ENCODE data around the gene ZNF385C.
A peak's percentile ranks its signal among the peaks of the same experiment; 100 is the strongest.

ZNF385C gene

GRCh38 chr17:42072323-42073187 is 25.7 kb downstream of the ZNF385C start:
- no peak for DNase-seq

GRCh38 chr17:42071810-42072209 is 26.5 kb downstream of the ZNF385C start:
- no peak for DNase-seq

- DNase-seq, result no peak
Observed at GRCh38 chr17:42068979-42069378, 29.3 kb downstream of the ZNF385C start.

GRCh38 chr17:42067371-42068091 is 30.7 kb downstream of the ZNF385C start:
- DNase-seq, result no peak

GRCh38 chr17:42065201-42065600 is 33.1 kb downstream of the ZNF385C start:
- DNase-seq, result no peak

GRCh38 chr17:42062681-42063080 is 35.6 kb downstream of the ZNF385C start:
- DNase-seq, result no peak

- DNase-seq, result no peak
Observed at GRCh38 chr17:42061646-42062487, 36.4 kb downstream of the ZNF385C start.

- DNase-seq, result no peak
Observed at GRCh38 chr17:42060231-42060630, 38.0 kb downstream of the ZNF385C start.

- DNase-seq, result no peak
Observed at GRCh38 chr17:42059815-42060214, 38.5 kb downstream of the ZNF385C start.

- no peak for DNase-seq
Observed at GRCh38 chr17:42058063-42058462, 40.2 kb downstream of the ZNF385C start.

GRCh38 chr17:42056635-42057034 is 41.6 kb downstream of the ZNF385C start:
- DNase-seq, result no peak

GRCh38 chr17:42055496-42055895 is 42.8 kb downstream of the ZNF385C start:
- no peak for DNase-seq

GRCh38 chr17:42055027-42055426 is 43.2 kb downstream of the ZNF385C start:
- no peak for DNase-seq

- DNase-seq, result no peak
Observed at GRCh38 chr17:42053731-42054500, 44.4 kb downstream of the ZNF385C start.

- DNase-seq, result no peak
Observed at GRCh38 chr17:42052346-42052877, 45.9 kb downstream of the ZNF385C start.

- no peak for DNase-seq
Observed at GRCh38 chr17:42051645-42052044, 46.6 kb downstream of the ZNF385C start.

- DNase-seq, result no peak
Observed at GRCh38 chr17:42051013-42051400, 47.3 kb downstream of the ZNF385C start.

GRCh38 chr17:42050393-42051012 is 47.8 kb downstream of the ZNF385C start, which contains the start of gene C17orf113:
TSS of gene C17orf113 (minus strand) at chr17:42050601. CDS start at chr17:42043376, 7,225 bp downstream.
- DNase-seq, result peak; percentile 45

GRCh38 chr17:42049834-42050392 is 48.4 kb downstream of the ZNF385C start:
- no peak for DNase-seq

- no peak for DNase-seq
Observed at GRCh38 chr17:42047343-42047742, 50.9 kb downstream of the ZNF385C start.

GRCh38 chr17:42045719-42046118 is 52.6 kb downstream of the ZNF385C start:
- DNase-seq, result no peak
